ENCODE results near the gene CYB5R2.

CYB5R2 gene

DNA sequence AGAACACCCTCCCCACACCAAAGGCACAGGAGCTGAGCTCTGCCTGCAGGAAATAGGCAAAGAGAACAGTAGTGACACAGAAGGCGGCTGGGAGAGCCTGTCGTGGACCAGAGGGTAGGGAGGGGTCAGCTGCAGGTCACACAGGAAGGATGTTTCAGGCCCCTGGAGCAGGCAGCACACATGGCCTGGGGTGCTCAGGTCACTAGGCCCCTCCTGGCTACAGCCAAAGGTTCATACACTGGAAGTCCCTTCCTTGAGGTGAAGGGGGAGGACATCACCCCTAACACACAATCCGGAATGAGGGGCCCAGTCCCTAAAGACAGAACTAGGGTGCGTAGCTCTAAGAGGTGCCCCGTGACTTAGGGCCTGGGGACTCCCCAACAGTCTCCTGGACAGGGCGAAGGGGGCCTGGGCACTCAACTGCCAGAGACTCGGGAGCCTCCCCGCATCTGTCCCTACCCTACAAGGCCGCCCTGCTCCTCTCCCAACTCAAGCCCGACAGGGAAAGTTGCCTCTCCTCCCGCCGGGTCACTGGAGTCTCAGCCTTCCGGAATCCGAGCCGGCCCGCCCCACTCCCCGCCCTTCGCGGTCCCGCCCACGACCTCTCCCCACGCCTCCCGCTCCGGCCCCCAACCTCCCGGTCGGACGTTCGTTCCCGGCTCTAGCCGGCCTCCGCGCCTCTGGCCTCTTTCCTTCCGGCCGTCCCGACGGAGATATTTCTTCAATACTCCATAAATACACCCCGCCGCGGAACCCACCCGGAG lies at the start of gene CYB5R2:
Gene CYB5R2, minus strand, starts transcription at position 541 of the 764 bp plus-strand sequence. CDS start 675 bp downstream, outside the sequence.
- DNase-seq: peak in 1 of 2 experiments; percentile 23

DNA sequence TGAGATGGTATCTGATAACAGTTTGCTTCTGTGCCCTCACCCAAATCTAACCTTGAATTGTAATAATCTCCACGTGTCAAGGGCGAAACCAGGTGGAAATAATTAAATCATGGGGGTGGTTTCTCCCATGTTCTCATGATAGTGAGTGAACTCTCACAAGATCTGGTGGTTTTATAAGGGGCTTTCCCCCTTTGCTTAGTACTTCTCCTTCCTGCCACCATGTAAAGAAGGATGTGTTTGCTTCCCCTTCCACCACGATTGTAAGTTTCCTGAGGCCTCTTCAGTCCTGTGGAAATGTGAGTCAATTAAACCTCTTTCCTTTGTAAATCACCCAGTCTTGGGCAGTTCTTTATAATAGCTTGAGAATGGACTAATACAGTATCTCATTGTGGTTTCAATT lies 41.5 kb upstream of the CYB5R2 start:
- DNase-seq: no peak

- DNase-seq: no peak
These were observed 33.1 kb upstream of the CYB5R2 start, which contains the start of gene OVCH2 for GRCh38 chr11:7706377-7706776. Gene OVCH2 (minus strand): TSS chr11:7706477. CDS start chr11:7706394, 83 bp downstream.

DNA sequence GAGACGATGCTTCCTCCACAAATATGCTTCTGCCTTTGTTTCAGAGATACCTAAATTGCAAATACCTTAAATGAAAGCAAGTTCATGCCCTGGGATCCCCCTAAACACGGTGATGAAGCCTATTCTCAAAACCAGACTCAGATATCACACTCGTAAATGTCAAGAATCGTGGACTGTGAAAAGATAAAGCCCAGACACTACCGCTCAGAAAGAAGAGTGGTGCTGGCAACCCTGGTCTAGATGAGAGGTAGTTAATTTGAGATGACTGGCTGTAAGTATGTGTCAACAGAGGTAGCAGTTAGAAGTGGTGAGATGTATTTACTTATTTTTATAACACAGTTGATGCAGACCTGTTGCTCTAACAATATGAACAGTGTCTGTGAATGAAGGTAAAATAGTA lies 30.4 kb upstream of the CYB5R2 start:
- no peak for DNase-seq

- DNase-seq: no peak
These were observed 23.1 kb upstream of the CYB5R2 start for GRCh38 chr11:7696424-7696823.

GRCh38 chr11:7694235-7694634 lies 20.9 kb upstream of the CYB5R2 start:
- no peak for DNase-seq

- no peak for DNase-seq
These were observed 19.1 kb upstream of the CYB5R2 start for GRCh38 chr11:7692426-7692825.

DNA sequence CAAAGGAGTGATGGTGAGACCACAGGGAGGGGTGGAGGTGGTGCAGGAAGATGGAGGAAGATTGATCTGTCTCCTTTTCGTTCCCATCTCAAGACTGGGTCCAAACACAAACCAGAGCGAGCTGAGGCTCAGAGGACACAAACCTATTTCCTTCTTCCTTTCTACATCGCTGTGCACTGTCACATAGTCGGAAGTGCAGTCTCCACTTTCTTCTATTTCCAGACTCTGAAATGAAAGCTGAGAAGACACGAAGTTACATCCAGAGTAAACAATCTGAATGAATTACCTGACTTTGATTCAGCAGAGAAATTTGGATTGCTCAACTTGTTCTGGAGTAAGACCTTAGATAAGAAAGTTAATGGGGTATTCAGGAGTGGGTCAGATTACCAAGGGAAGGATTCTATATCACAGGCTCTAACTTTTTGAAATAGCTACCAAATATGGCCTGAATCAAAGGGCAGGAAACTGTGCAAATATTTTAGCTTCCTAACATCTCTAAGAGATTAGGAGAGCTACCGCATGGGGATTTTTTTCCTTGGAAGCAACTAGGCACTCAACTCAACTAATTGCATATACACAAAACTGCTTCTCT lies 18.6 kb upstream of the CYB5R2 start:
- no peak for DNase-seq

- no peak for DNase-seq
These were observed 17.3 kb upstream of the CYB5R2 start for GRCh38 chr11:7690648-7691047.

GRCh38 chr11:7689239-7689638 lies 15.9 kb upstream of the CYB5R2 start:
- no peak for DNase-seq

- DNase-seq: no peak
These were observed 15.0 kb upstream of the CYB5R2 start for GRCh38 chr11:7688238-7688826.

- DNase-seq: no peak
These were observed 14.1 kb upstream of the CYB5R2 start for GRCh38 chr11:7687386-7687785.

- no peak for DNase-seq
These were observed 13.5 kb upstream of the CYB5R2 start for GRCh38 chr11:7686761-7687160.

DNA sequence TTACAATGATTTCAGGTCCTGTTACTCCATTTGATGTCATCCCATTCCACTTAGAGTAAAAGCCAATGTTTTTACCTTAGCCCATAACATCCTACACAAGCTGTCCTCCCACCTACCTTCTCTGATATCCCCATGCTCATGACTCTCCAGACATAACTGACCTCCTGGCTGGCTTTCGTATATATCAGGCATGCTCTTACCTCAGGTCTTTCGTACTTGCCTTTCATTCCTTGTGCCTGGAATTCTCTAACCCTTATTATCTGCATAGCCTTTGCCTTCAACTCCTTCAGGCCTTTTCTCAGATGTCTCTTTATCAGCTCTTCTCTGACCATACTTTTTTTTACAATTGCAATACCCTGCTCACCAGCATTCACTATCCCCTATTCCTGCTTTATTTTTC lies 10.3 kb upstream of the CYB5R2 start:
- no peak for DNase-seq

DNA sequence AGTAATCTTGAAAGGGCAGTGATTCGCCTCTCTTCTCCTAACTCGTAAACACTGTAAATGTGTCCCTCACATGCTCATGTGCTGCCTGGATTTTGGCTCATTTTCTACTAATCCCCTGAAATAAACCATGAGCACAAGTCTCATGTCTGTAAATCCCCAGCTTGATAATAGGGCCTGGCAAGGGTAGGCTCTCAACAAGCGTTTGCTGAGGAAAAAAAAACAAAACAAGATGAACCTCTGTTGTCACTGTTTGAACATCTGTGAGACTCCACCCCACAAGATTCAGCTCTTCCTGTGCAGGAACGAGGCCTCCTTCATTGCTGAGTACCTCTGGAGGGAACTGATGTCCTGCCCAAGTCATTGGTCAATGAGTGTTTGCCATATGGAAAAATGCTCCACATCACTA lies 4.5 kb upstream of the CYB5R2 start:
- no peak for DNase-seq

- DNase-seq: no peak
These were observed 3.8 kb upstream of the CYB5R2 start for GRCh38 chr11:7677071-7677470.

DNA sequence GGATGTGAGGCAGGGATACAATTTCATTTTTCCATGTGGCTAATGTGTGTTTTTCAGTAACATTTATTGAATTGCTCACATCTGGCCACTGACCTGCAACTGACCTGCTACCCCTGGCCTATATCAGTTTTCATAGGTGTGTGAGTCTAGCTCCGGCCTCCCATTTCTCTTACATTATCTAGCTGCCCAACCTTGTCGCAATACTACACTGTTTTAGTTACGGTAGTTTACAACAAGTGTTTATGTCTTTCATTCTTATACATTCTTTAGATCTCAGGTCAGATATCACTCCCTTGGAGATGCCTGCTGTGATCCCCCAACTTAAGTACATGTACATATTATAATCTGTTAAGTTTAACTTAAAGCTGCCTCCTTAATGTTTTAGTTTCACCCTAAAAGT lies 2.3 kb upstream of the CYB5R2 start:
- DNase-seq: no peak

- peak in 1 of 2 experiments; percentile 27 for DNase-seq
These were observed 579 bp upstream of the CYB5R2 start for GRCh38 chr11:7673724-7674434.

DNA sequence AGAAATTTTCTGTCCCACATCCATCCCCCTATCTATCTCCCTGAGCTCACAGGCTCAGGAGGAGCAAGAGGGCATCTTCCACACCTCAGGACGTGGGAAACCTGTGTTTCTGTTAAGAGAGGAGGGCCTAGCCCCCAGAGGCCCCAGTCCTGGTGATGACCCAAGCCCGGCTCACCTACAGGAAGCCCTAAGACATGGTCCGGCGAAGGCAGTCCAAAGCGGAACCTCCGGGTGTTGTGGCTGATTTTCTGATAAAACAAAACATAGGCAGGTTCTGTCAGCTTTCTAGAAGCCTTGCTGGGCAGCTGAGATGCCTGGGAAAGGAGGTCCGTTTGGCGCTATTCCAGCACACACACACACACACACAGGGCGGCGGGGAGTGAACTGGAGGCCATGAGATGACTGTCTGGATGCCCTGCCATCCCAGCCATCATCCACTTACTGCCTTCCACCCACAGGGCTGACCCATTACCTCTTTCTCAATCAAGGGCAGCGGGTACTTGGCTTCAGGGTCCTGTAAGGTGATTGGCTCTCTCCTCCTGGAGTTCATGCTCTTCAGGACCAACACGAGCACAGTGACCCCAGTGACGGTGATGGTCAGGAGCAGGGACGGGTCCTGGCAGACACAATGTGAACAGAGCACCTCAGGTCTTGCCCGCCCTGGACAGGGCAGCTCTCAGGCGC lies 882 bp downstream of the CYB5R2 start:
- no peak for DNase-seq

GRCh38 chr11:7671347-7672215 lies 1.7 kb downstream of the CYB5R2 start:
- DNase-seq: peak; percentile 45 to 63

DNA sequence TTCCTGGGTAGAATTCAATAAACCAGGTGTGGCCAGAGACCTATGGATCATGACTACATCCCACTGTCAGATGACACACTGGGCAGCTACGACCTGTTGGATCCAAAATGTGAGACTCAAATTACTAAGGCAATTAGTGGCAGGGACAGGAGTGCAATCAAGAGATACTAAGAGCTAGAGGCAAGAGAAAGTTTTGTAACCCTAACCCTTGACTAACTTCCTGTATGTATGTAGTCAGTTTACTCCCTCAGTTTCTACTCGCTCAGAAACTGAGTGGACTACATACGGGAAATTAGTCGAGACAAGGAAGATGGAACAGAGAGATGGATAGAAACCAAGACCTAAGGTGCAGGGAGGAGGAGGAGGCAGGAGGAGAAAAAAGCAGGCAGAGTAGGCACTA lies 2.7 kb downstream of the CYB5R2 start:
- DNase-seq: no peak

DNA sequence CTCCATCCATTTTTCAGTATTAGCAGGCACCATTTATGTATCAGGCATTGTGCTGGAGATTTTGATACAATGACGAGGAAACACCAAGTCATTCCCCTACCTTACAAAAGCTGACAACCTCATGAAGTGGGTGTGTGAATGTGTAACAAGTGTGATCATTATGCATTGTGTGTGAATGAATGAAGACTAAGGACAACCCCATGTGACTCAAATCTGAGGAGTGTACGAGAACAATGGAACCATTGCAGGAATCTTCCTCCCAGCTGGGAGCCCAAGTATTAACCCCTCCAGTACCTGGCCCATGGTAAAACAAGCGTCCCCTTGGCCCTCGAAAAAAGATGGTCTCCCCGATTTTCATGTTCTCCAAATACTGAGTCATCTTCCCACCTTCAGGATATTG lies 4.4 kb downstream of the CYB5R2 start:
- DNase-seq: no peak

Measured in activated CD4-positive, alpha-beta T cell treated with anti-CD3 and anti-CD28 coated beads, Interleukin-2, amount 50 U/mL, for 48 hours (primary cell).